Astrocyte (in vitro differentiated cells and primary cell): Measurements from ENCODE around the gene BRF1.

Experiments
- EZH2 ChIP-seq: IDR thresholded peaks from 2 replicates; pipeline ENCODE4 v1.6.1; 2012; ENCODE audit warnings: mild to moderate bottlenecking, low read length, inconsistent platforms; ENCODE audit not compliant: insufficient read depth
- TF ChIP-seq, protein P1 (sequence below): IDR thresholded peaks from 2 replicates; pipeline ENCODE4 v1.5.1; 2011; ENCODE audit warnings: low read depth, mild to moderate bottlenecking, inconsistent platforms, low read length, moderate library complexity; ENCODE audit not compliant: insufficient read depth

DNA sequence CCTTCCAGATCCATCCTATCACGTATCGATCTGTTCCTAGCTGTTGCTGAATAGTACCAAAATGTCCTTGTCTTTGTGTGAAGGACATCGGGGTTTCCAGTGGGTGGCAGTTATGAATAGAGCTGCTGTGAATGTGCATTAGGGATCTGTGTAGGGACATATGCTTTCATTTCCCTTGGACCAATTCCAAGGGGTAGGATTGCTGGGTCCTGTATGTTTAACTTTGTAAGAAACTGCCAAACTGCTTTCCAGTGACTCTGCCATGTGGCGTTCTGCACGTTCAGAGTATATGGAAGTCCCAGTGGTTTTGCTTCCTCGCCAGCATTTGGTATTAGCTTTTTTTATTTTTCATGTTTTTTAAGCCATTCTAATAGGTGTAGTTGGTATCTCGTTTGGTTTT lies 42.4 kb upstream of the BRF1 start:
- TF ChIP-seq, protein P1, sequence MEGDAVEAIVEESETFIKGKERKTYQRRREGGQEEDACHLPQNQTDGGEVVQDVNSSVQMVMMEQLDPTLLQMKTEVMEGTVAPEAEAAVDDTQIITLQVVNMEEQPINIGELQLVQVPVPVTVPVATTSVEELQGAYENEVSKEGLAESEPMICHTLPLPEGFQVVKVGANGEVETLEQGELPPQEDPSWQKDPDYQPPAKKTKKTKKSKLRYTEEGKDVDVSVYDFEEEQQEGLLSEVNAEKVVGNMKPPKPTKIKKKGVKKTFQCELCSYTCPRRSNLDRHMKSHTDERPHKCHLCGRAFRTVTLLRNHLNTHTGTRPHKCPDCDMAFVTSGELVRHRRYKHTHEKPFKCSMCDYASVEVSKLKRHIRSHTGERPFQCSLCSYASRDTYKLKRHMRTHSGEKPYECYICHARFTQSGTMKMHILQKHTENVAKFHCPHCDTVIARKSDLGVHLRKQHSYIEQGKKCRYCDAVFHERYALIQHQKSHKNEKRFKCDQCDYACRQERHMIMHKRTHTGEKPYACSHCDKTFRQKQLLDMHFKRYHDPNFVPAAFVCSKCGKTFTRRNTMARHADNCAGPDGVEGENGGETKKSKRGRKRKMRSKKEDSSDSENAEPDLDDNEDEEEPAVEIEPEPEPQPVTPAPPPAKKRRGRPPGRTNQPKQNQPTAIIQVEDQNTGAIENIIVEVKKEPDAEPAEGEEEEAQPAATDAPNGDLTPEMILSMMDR: no peak
- TF ChIP-seq EZH2: no peak
